Measurements from ENCODE around the gene STK4.

The STK4 gene

DNA sequence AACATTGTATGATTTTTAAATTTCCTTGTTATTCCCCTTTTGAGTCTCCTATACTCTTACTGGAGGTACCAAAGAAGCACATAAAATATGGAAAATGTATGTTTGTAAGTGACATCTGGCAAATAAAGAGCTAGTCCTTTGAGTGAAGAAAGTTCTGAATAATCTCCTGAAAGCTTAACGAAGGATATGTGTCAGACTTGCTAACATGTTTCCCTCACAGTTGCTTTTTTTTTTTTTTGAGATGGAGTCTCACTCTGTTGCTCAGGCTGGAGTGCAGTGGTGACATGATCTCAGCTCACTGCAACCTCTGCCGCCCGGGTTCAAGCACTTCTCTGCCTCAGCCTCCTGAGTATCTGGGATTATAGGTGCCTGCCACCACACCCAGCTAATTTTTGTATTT is 63.6 kb downstream of the STK4 start:
- H3K9me3 ChIP-seq (ENCODE audit: control insufficient read depth, insufficient read depth, low read depth, low read length) = no peaks in the 10 kb centered on the region
- no peak overlapping the region for H3K9ac ChIP-seq (ENCODE audit: low read length)
- no peak overlapping the region for H3K4me3 ChIP-seq (ENCODE audit: low read depth, low read length)
- H3K36me3 ChIP-seq (ENCODE audit: control insufficient read depth, insufficient read depth, low read length) = peaks cover 21% of the 10 kb centered on the region
- H3K27me3 ChIP-seq (ENCODE audit: control insufficient read depth, insufficient read depth, low read length) = no peaks in the 10 kb centered on the region
- no peaks in the 10 kb centered on the region; the same call in 1 of the 2 replicates for H3K4me1 ChIP-seq (ENCODE audit: control insufficient read depth, insufficient read depth, low read length)
- H3K27ac ChIP-seq (ENCODE audit: low read depth, low read length) = no peak overlapping the region

GRCh38 chr20:45032276-45032675 is 66.0 kb downstream of the STK4 start:
- no peak overlapping the region for H3K4me3 ChIP-seq (ENCODE audit: low read depth, low read length)
- no peaks in the 10 kb centered on the region; the same call in none of the 2 replicates for H3K36me3 ChIP-seq (ENCODE audit: control insufficient read depth, insufficient read depth, low read length)
- H3K9ac ChIP-seq (ENCODE audit: low read length) = no peak overlapping the region
- peaks cover 5% of the 10 kb centered on the region; the same call in 1 of the 2 replicates for H3K4me1 ChIP-seq (ENCODE audit: control insufficient read depth, insufficient read depth, low read length)
- H3K27ac ChIP-seq (ENCODE audit: low read depth, low read length) = no peak overlapping the region
- H3K27me3 ChIP-seq (ENCODE audit: control insufficient read depth, insufficient read depth, low read length) = no peaks in the 10 kb centered on the region
- H3K9me3 ChIP-seq (ENCODE audit: control insufficient read depth, insufficient read depth, low read depth, low read length) = no peaks in the 10 kb centered on the region

DNA sequence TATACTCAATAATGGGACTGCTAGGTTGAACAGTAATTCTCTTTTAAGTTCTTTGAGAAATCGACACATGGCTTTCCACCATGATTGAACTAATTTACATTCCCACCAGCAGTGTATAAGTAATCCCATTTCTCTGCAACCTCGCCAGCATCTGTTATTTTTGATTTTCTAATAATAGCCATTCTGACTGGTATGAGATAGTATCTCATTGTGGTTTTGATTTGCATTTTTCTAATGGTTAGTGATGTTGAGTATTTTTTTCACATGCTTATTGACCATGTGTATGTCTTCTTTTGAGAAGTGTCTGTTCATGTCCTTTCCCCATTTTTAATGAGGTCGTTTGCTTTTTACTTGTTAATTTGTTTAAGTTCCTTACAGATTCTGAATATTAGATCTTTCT is 66.5 kb downstream of the STK4 start:
- Histone ChIP-seq H3K36me3 (ENCODE audit: control insufficient read depth, insufficient read depth, low read length) (no peaks in the 10 kb centered on the region; the same call in none of the 2 replicates), H3K27me3 (ENCODE audit: control insufficient read depth, insufficient read depth, low read length) (no peaks in the 10 kb centered on the region), H3K9me3 (ENCODE audit: control insufficient read depth, insufficient read depth, low read depth, low read length) (no peaks in the 10 kb centered on the region), H3K27ac (ENCODE audit: low read depth, low read length) (no peak overlapping the region), H3K4me1 (ENCODE audit: control insufficient read depth, insufficient read depth, low read length) (peaks cover 8% of the 10 kb centered on the region; the same call in 1 of the 2 replicates), H3K4me3 (ENCODE audit: low read depth, low read length) (no peak overlapping the region), H3K9ac (ENCODE audit: low read length) (no peak overlapping the region)

DNA sequence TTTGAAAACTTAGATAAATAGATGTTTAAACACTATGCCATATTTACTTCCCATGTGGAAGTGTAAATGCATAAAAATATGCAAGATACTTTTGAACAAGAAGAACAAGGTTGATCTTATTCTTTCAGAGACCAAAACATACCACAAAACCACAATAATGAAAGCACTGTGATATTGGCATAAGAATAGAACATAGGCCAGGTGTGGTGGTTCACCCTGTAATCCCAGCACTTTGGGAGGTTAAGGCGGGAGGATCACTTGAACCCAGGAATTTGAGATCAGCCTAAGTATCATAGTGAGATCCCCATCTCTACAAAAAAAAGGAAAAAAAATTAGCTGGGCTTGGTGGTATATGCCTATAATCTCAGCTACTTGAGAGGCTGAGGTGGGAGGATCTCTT is 68.1 kb downstream of the STK4 start:
- no peaks in the 10 kb centered on the region for H3K27me3 ChIP-seq (ENCODE audit: control insufficient read depth, insufficient read depth, low read length)
- H3K9me3 ChIP-seq (ENCODE audit: control insufficient read depth, insufficient read depth, low read depth, low read length) = no peaks in the 10 kb centered on the region
- no peak overlapping the region for H3K9ac ChIP-seq (ENCODE audit: low read length)
- H3K27ac ChIP-seq (ENCODE audit: low read depth, low read length) = no peak overlapping the region
- no peak overlapping the region for H3K4me3 ChIP-seq (ENCODE audit: low read depth, low read length)
- no peaks in the 10 kb centered on the region; the same call in 1 of the 2 replicates for H3K36me3 ChIP-seq (ENCODE audit: control insufficient read depth, insufficient read depth, low read length)
- peaks cover 17% of the 10 kb centered on the region; the same call in 1 of the 2 replicates for H3K4me1 ChIP-seq (ENCODE audit: control insufficient read depth, insufficient read depth, low read length)

GRCh38 chr20:45036044-45036755 is 69.9 kb downstream of the STK4 start:
- no peaks in the 10 kb centered on the region for H3K27me3 ChIP-seq (ENCODE audit: control insufficient read depth, insufficient read depth, low read length)
- H3K4me1 ChIP-seq (ENCODE audit: control insufficient read depth, insufficient read depth, low read length) = peaks cover 22% of the 10 kb centered on the region
- H3K9me3 ChIP-seq (ENCODE audit: control insufficient read depth, insufficient read depth, low read depth, low read length) = no peaks in the 10 kb centered on the region
- no peaks in the 10 kb centered on the region; the same call in 1 of the 2 replicates for H3K36me3 ChIP-seq (ENCODE audit: control insufficient read depth, insufficient read depth, low read length)
- H3K4me3 ChIP-seq (ENCODE audit: low read depth, low read length) = no peak overlapping the region
- H3K9ac ChIP-seq (ENCODE audit: low read length) = no peak overlapping the region
- 0 out of 2 replicates have a peak overlapping the region, but pooled peaks have one; percentile 12 for H3K27ac ChIP-seq (ENCODE audit: low read depth, low read length)

GRCh38 chr20:45037050-45037449 is 70.7 kb downstream of the STK4 start:
- Histone ChIP-seq H3K27me3 (ENCODE audit: control insufficient read depth, insufficient read depth, low read length) (no peaks in the 10 kb centered on the region), H3K36me3 (ENCODE audit: control insufficient read depth, insufficient read depth, low read length) (no peaks in the 10 kb centered on the region; the same call in 1 of the 2 replicates), H3K27ac (ENCODE audit: low read depth, low read length) (no peak overlapping the region), H3K9me3 (ENCODE audit: control insufficient read depth, insufficient read depth, low read depth, low read length) (no peaks in the 10 kb centered on the region), H3K9ac (ENCODE audit: low read length) (no peak overlapping the region), H3K4me1 (ENCODE audit: control insufficient read depth, insufficient read depth, low read length) (peaks cover 31% of the 10 kb centered on the region), H3K4me3 (ENCODE audit: low read depth, low read length) (no peak overlapping the region)

- Histone ChIP-seq H3K36me3 (ENCODE audit: control insufficient read depth, insufficient read depth, low read length) (no peaks in the 10 kb centered on the region), H3K4me1 (ENCODE audit: control insufficient read depth, insufficient read depth, low read length) (peaks cover 36% of the 10 kb centered on the region)
These were observed 71.3 kb downstream of the STK4 start for GRCh38 chr20:45037635-45038034.

DNA sequence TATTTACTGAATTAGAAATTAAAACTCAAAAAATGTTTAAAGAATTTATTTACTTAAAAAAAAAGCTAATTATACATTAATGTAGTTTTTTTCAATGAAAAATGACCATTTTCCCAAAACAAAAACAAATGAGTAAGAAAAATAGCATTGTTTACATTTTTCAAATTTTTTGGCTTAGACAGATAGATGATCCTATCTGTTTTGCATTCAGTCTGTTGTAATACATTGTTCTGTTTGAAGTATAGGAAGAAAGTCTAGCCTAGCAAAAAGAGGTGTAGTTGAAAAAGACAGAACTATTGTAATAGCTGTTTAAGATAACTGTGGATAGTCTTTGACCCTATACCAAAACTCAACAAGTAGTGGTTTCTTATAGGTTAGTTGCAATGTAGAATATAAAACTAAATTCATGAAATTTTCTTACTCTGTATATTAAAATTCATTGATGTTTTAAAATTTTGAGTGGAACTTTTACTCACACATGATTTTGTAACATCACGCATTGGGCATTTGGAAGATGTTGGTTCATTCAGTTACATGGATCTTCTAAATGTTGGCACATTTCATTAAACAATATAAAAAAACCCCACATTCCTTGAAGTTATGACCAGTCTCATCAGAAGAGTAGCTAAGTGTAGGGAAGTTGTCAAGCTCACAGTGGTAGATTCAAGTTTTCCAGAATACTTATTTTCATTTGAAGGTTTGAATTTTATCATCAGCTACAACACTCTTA is 72.6 kb downstream of the STK4 start:
- H3K4me3 ChIP-seq (ENCODE audit: low read depth, low read length) = no peak overlapping the region
- peaks cover 37% of the 10 kb centered on the region for H3K4me1 ChIP-seq (ENCODE audit: control insufficient read depth, insufficient read depth, low read length)
- no peaks in the 10 kb centered on the region for H3K36me3 ChIP-seq (ENCODE audit: control insufficient read depth, insufficient read depth, low read length)
- H3K9me3 ChIP-seq (ENCODE audit: control insufficient read depth, insufficient read depth, low read depth, low read length) = no peaks in the 10 kb centered on the region
- H3K27me3 ChIP-seq (ENCODE audit: control insufficient read depth, insufficient read depth, low read length) = no peaks in the 10 kb centered on the region
- no peak overlapping the region; the same call in 1 of the 2 replicates for H3K27ac ChIP-seq (ENCODE audit: low read depth, low read length)
- no peak overlapping the region for H3K9ac ChIP-seq (ENCODE audit: low read length)

More at GRCh38 chr20:45037635-45038034, 71.3 kb downstream of the STK4 start:
- H3K9me3 ChIP-seq (ENCODE audit: control insufficient read depth, insufficient read depth, low read depth, low read length) = no peaks in the 10 kb centered on the region
- no peak overlapping the region for H3K4me3 ChIP-seq (ENCODE audit: low read depth, low read length)
- no peak overlapping the region for H3K9ac ChIP-seq (ENCODE audit: low read length)
- H3K27me3 ChIP-seq (ENCODE audit: control insufficient read depth, insufficient read depth, low read length) = no peaks in the 10 kb centered on the region
- no peak overlapping the region for H3K27ac ChIP-seq (ENCODE audit: low read depth, low read length)

GRCh38 chr20:45039475-45039820 is 73.1 kb downstream of the STK4 start:
- no peaks in the 10 kb centered on the region for H3K36me3 ChIP-seq (ENCODE audit: control insufficient read depth, insufficient read depth, low read length)
- peaks cover 39% of the 10 kb centered on the region for H3K4me1 ChIP-seq (ENCODE audit: control insufficient read depth, insufficient read depth, low read length)
- H3K27ac ChIP-seq (ENCODE audit: low read depth, low read length) = no peak overlapping the region
- H3K9me3 ChIP-seq (ENCODE audit: control insufficient read depth, insufficient read depth, low read depth, low read length) = no peaks in the 10 kb centered on the region
- no peak overlapping the region for H3K9ac ChIP-seq (ENCODE audit: low read length)
- no peak overlapping the region for H3K4me3 ChIP-seq (ENCODE audit: low read depth, low read length)
- H3K27me3 ChIP-seq (ENCODE audit: control insufficient read depth, insufficient read depth, low read length) = no peaks in the 10 kb centered on the region

GRCh38 chr20:45041464-45042337 is 75.4 kb downstream of the STK4 start:
- Histone ChIP-seq H3K9me3 (ENCODE audit: control insufficient read depth, insufficient read depth, low read depth, low read length) (no peaks in the 10 kb centered on the region), H3K4me1 (ENCODE audit: control insufficient read depth, insufficient read depth, low read length) (peaks cover 38% of the 10 kb centered on the region), H3K27ac (ENCODE audit: low read depth, low read length) (peak overlapping the region; percentile 97), H3K36me3 (ENCODE audit: control insufficient read depth, insufficient read depth, low read length) (no peaks in the 10 kb centered on the region), H3K9ac (ENCODE audit: low read length) (peak overlapping the region; percentile 42), H3K4me3 (ENCODE audit: low read depth, low read length) (no peak overlapping the region; the same call in 1 of the 2 replicates), H3K27me3 (ENCODE audit: control insufficient read depth, insufficient read depth, low read length) (no peaks in the 10 kb centered on the region)

All from HUES6 (cell line).